ENCODE results near the gene RGS6. TPM values are rescaled to one million over a fixed set of nuclear protein-coding genes. Genes with fewer than 3 reads are reported as not detected.

Gene RGS6
- total RNA-seq, 4 donors from 2014 or later: 0.83 to 2.4 (median 1.5) TPM

- WGBS: 25% methylated on average over 1 of the region's 1 CpG
- TF ChIP-seq CTCF (IDR thresholded peaks at IDR 0.05) (no peak), EP300 (IDR thresholded peaks at IDR 0.05) (no peak), POLR2AphosphoS5 (IDR thresholded peaks at IDR 0.05) (no peak)
- no peak for DNase-seq (ENCODE audit: extremely low spot score)
- Histone ChIP-seq H3K4me1 (peaks cover 0 to 6% (median 0%) of the 10 kb centered on the region in 4 donors), H3K27ac (replicated peaks in 1 of 4) (no peak overlapping the region), H3K36me3 (no peaks in the 10 kb centered on the region), H3K27me3 (no peaks in the 10 kb centered on the region), H3K4me3 (no peak overlapping the region), H3K9me3 (peaks cover 0 to 4% (median 0%) of the 10 kb centered on the region in 4 donors)
- intact Hi-C loops (cut with DNase I): no loop called here
These were observed 360.4 kb downstream of the RGS6 start for GRCh38 chr14:72292689-72293024.

DNA sequence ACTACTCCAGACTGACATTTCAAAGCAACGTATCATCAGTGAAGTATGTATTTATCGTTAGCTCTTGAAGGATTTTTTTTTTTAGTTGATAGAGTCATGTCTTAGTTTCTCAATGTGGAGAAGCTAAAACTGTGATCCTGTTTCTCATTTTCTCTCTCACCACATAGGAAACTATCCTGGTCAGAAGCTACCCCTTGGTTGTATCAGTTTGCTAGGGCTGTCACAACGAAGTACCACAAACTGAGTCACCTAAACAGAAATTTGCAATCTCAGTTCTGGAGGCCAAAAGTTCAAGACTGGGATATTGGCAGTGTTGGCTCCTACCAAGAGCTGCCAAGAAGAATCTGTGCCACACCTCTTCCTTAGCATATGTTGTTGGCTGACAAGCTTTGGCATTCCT, 369.1 kb downstream of the RGS6 start:
- no peak for DNase-seq (ENCODE audit: extremely low spot score)
- Histone ChIP-seq H3K36me3 (no peaks in the 10 kb centered on the region), H3K9me3 (peaks cover 0 to 10% (median 5%) of the 10 kb centered on the region in 4 donors), H3K4me1 (no peaks in the 10 kb centered on the region), H3K4me3 (no peak overlapping the region), H3K27me3 (no peaks in the 10 kb centered on the region), H3K27ac (replicated peaks in 1 of 4) (no peak overlapping the region)
- intact Hi-C loops (cut with DNase I): no loop called here
- 88% methylated on average over 3 of the region's 3 CpGs for WGBS
- TF ChIP-seq POLR2AphosphoS5 (IDR thresholded peaks at IDR 0.05) (no peak), POLR2A (IDR thresholded peaks at IDR 0.05; ENCODE audit: low read depth) (no peak), CTCF (IDR thresholded peaks at IDR 0.05) (no peak), EP300 (IDR thresholded peaks at IDR 0.05) (no peak)

DNA sequence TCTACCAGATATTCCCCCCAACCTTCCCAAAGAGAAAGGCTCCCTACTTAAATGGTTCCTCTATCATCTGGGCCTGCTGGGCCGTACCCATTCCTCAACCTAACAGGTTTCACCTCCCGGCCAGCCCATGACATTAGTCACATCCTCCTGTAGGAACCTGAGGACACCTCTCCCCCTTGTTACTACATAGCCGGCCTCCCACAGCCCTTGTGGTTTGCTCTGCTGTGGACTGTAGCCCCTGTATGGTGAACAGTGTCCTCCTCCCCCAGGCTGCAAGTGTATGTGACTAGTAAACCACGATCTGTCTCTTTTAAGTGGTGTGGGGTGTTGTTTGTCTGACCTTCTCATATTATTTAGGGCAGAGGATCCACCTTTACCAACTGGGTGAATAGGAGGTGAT, 371.7 kb downstream of the RGS6 start:
- intact Hi-C loops (cut with DNase I): no loop called here
- DNase-seq (ENCODE audit: extremely low spot score): no peak
- H3K36me3 ChIP-seq: no peaks in the 10 kb centered on the region
- peaks cover 0 to 11% (median 5%) of the 10 kb centered on the region in 4 donors for H3K9me3 ChIP-seq
- no peak for TF ChIP-seq CTCF (IDR thresholded peaks at IDR 0.05)
- TF ChIP-seq POLR2A (IDR thresholded peaks at IDR 0.05; ENCODE audit: low read depth): no peak
- no peak for TF ChIP-seq EP300 (IDR thresholded peaks at IDR 0.05)
- no peak for TF ChIP-seq POLR2AphosphoS5 (IDR thresholded peaks at IDR 0.05)
- WGBS: 90% methylated on average over 4 of the region's 4 CpGs
- peaks cover 0 to 5% (median 2%) of the 10 kb centered on the region in 4 donors for H3K4me1 ChIP-seq
- no peaks in the 10 kb centered on the region for H3K27me3 ChIP-seq
- no peak overlapping the region for H3K4me3 ChIP-seq
- no peak overlapping the region for H3K27ac ChIP-seq (replicated peaks in 1 of 4)

GRCh38 chr14:72305561-72305960, 373.3 kb downstream of the RGS6 start:
- no peaks in the 10 kb centered on the region for H3K36me3 ChIP-seq
- TF ChIP-seq EP300 (IDR thresholded peaks at IDR 0.05) (no peak), CTCF (IDR thresholded peaks at IDR 0.05) (no peak), POLR2A (IDR thresholded peaks at IDR 0.05; ENCODE audit: low read depth) (no peak), POLR2AphosphoS5 (IDR thresholded peaks at IDR 0.05) (no peak)
- no peak for DNase-seq (ENCODE audit: extremely low spot score)
- intact Hi-C loops (cut with DNase I): no loop called here
- H3K27ac ChIP-seq (replicated peaks in 1 of 4): no peak overlapping the region
- H3K27me3 ChIP-seq: no peaks in the 10 kb centered on the region
- H3K4me1 ChIP-seq: peaks cover 0 to 12% (median 5%) of the 10 kb centered on the region in 4 donors
- no peak overlapping the region for H3K4me3 ChIP-seq
- peaks cover 0 to 11% (median 5%) of the 10 kb centered on the region in 4 donors for H3K9me3 ChIP-seq

DNA sequence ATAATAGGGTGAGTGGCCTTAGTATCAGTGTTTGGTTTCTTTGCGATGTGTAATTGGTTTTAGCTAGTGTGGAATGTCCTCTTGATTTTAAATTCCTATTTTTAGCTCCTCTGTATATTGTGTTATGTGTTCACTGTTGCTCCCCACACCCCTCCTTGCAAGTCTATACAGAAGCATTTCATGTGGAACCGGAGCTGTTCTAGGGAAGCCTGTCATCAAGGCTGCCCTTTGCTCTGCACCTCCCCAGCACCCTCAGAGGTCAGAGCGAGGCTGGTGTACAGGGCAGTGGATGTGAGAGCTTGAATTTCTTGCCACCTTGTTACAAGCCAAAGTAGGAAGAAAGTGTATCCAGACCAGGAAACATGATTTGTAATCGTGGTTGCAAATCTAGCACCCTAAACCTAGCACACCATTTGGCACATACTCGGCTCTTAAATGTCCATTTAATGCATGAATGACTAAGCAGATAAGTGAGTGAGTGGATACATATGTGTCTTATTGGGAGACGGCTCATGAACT, 376.8 kb downstream of the RGS6 start:
- Histone ChIP-seq H3K9me3 (peaks cover 0 to 11% (median 5%) of the 10 kb centered on the region in 4 donors), H3K27me3 (no peaks in the 10 kb centered on the region), H3K27ac (replicated peaks in 1 of 4) (no peak overlapping the region), H3K4me1 (peaks cover 0 to 19% (median 10%) of the 10 kb centered on the region in 4 donors), H3K36me3 (no peaks in the 10 kb centered on the region), H3K4me3 (no peak overlapping the region)
- no peak for DNase-seq (ENCODE audit: extremely low spot score)
- 39% methylated on average over 5 of the region's 6 CpGs for WGBS
- TF ChIP-seq EP300 (IDR thresholded peaks at IDR 0.05): no peak
- TF ChIP-seq POLR2AphosphoS5 (IDR thresholded peaks at IDR 0.05): no peak
- intact Hi-C loops (cut with DNase I): no loop called here
